ENCODE data around the gene CFAP58.

Gene CFAP58

DNA sequence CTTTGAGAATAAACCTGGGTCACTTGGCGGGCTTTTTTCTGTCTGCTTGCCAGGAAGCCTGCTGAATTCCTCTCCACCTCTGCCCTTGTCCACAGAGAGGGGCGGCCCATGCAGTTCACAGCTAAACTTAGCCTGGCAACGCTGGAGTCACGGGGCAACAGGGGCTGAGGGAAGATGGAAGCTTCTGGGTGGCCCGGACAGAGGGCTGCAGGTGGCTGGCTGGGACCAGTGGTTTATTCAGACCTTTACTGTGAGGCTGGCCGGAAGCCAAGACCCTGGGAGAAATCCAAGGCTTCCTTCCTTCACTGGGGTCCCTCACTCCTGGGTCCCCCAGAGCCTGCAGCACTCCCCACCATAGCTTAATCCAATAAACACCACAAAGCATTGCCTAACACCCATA, 32.4 kb upstream of the CFAP58 start:
- no peak for DNase-seq
- in situ Hi-C loops (cut with HindIII; ENCODE audit: low pct_ligation_motif_present, low pct_unique_long_range_greater_than_20kb, low sequenced_read_pairs): no loop called here

DNA sequence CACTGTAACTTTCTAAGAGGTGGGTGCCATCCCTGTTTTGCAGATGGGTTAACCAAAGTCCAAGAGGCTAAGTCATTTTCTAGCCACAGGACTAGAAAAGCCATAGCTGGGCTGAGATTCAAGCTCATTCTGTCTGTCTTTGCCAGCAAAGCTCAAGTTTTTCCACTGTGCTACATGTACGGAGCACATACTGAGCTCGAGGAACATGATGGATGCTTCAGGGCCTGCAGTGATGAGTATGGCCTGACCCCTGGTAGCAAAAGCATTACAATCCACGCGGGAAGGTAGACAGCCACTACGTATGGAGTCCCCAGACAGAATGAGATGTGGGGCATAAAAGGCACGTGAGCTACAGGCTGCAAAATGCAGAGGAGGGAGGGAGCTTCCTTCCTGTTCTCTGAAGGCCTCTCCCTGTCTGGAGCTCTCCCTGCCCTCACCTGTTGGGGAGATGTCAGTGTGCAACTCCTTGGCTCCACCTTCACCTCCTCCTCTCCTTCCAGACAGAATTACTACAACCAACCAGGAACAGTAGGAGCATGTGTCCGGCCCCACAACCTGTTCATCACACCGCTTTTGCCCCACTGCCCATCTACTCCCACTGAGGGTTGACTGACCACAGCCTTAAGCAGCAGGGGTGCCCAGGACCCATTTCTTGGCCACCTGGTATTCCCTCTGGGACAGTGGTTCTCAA, 31.8 kb upstream of the CFAP58 start:
- in situ Hi-C loops (cut with HindIII; ENCODE audit: low pct_ligation_motif_present, low pct_unique_long_range_greater_than_20kb, low sequenced_read_pairs): no loop called here
- DNase-seq: no peak

DNA sequence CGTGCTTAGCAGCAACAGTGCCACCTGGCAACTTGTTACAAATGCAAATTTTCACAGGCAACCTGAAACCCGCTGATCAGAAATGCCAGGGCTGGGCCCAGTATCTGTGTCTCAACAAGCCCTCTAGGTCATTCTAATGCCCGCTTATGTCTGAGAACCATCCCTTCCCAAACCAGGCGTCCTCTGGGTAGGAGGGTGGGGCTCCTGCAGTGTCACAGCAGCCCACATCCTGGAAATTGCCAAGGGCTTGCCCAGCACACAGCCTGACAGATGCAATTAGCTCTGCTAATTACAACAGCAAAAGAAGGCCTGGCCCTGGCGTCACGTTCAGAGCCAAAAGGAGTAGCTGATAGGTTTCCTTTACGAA, 31.2 kb upstream of the CFAP58 start:
- DNase-seq: no peak
- in situ Hi-C loops (cut with HindIII; ENCODE audit: low pct_ligation_motif_present, low pct_unique_long_range_greater_than_20kb, low sequenced_read_pairs): no loop called here

DNA sequence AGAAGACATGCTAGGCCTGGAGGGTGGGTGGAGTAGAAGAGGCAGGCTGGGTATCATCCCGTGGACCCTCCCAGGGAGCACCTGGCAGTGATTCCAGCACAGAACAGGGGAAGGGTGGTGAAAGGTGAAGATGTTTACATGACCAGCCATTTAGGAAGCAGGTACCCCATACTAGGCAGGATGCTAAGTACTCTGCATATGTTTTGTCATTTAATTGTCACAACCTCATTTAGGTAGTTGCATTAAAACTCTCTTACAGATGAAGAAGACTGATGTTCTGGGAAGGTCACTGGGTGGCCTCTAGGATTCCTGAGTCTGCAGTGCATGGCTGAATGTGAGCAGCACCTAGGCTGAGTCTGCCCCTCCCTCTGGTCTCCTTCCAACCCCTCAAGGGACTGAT, 30.5 kb upstream of the CFAP58 start:
- no peak for DNase-seq
- in situ Hi-C loops (cut with HindIII; ENCODE audit: low pct_ligation_motif_present, low pct_unique_long_range_greater_than_20kb, low sequenced_read_pairs): no loop called here

DNA sequence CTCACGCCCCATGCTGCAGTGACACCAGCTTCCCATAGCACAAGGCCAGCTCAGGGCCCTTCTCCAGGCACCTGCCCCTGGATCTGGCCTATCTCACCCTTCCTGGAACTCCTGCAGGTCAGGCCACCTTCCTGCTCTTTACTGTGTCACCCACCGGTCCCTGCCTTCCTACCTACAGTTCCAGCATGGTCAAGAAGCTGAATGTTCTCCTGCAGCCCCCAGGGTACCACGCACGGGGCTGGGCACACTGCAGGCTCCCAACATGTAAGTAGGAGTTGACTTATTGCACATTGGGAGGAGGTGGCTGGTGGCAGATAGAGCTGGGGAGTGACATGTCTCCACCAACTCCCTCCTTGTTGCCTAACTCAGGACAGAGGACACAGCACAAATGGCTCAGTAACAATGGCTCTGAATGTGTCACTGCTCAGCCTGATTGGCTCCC, 29.9 kb upstream of the CFAP58 start:
- in situ Hi-C loops (cut with HindIII; ENCODE audit: low pct_ligation_motif_present, low pct_unique_long_range_greater_than_20kb, low sequenced_read_pairs): no loop called here
- no peak for DNase-seq

DNA sequence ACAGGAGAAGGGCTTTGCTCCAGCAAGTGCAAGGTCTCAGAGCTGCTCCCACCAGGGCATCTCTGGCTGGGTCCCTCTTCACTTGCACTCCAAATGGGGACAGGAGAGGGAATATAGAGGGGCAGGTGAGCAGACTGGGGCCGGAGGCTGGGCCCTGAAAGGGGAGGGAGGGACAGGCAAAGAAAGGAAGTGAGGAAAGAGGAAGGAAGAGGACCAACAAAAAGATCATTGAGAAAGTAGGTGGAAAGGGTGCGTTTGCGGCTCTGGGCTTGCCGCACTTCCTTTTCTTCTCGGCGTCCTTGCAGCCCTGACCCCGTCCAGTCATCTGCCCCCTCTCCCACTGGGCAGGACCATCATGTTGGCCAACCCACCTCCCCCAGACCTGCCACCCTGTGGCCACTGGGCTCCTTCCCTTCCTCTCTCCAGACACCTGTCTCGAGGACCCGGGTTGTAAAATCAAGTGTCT, 29.4 kb upstream of the CFAP58 start:
- in situ Hi-C loops (cut with HindIII; ENCODE audit: low pct_ligation_motif_present, low pct_unique_long_range_greater_than_20kb, low sequenced_read_pairs): no loop called here
- no peak for DNase-seq

DNA sequence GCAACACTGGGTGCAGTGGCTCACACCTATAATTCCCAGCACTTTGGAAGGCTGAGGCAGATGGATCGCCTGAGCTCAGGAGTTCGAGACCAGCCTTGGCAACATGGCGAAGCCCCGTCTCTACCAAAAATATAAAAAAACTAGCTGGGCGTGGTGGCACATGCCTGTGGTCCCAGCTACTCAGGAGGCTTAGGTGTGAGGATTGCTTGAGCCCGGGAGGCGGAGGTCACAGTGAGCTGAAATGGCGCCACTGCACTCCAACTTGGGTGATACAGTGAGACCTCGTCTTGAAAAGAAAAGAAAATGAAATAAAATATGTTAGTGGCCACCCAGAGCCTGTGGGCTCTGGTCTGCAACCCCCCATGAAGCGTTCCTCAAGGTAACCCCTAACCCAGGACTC, 28.7 kb upstream of the CFAP58 start:
- DNase-seq: no peak
- in situ Hi-C loops (cut with HindIII; ENCODE audit: low pct_ligation_motif_present, low pct_unique_long_range_greater_than_20kb, low sequenced_read_pairs): no loop called here

DNA sequence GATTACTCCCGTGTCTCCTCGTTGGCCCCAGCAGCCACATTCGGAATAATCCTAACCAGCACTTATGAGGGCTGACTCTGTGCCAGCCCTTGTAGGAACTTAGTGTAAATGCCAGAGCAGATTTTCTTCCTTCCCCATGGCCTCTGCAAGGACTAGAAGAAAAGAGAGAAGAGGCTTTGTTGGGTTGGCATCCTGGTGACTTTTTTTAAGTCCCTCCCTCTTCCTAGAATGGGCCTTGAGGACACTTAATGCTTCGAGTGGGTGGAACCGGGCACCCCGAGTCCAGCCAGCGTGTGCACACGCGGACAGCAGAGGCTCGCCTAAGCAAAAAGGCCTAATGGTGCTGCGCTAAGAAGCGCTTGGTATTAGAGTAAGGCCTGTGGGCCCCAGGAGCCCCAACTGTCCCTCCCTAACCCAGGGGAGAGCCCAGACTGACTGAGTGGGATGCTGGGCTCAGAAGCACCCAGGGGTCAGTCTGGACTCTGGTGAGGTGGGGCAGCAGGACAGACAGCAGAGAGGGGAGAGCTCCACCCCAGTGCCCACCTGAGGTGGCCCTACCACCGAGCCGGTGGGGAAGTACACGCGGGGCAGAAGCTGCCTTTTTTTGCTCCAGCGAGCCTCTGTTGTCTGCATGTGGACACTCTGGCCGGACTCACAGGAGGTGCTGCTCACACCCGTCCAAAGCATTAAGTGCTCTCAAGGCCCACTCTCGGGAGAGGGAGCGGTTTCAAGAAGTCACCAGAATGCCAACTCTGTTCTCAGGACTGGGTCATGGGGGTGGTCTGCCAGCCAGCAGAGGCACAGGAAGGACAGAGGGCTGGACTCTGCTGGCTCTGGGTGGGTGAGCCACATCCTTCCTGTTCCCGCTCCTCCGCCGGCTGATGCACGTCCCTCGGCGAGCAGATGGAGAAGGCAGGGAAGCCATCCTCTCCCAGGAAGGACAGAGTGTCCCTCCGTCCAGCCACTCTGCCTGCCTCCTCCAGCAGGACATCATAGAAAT, 27.9 kb upstream of the CFAP58 start:
- in situ Hi-C loops (cut with HindIII; ENCODE audit: low pct_ligation_motif_present, low pct_unique_long_range_greater_than_20kb, low sequenced_read_pairs): no loop called here
- no peak for DNase-seq

DNA sequence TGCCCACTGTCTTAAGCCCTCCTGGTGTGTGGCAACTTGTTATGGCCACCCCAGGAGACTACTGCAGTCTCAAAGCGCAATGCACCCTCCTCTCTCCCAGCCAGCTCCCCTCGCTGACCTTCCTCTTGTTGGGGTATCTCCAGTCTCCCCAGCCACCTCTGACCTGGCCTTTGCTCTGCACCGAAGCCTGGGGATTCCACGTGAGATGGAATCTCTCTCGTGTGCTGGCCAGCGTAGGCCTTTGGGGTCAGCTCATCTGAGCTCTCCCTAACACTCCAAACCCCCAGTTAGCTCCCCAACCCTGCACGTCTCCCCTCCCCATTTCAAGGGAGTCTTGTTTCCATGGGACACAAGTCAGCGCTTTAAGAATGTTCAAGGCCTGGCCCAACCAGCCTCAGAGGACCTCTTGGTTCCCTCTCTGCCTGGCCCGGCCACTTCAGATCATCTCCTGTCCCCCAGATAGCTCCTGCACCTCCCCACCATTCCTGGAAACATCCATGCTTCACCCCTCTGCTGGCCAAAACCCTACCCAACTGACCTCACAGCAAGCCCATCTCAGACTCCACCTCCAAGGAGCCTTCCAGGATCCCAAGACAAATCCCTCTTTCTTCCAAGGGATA, 26.5 kb upstream of the CFAP58 start:
- in situ Hi-C loops (cut with HindIII; ENCODE audit: low pct_ligation_motif_present, low pct_unique_long_range_greater_than_20kb, low sequenced_read_pairs): no loop called here
- DNase-seq: no peak

DNA sequence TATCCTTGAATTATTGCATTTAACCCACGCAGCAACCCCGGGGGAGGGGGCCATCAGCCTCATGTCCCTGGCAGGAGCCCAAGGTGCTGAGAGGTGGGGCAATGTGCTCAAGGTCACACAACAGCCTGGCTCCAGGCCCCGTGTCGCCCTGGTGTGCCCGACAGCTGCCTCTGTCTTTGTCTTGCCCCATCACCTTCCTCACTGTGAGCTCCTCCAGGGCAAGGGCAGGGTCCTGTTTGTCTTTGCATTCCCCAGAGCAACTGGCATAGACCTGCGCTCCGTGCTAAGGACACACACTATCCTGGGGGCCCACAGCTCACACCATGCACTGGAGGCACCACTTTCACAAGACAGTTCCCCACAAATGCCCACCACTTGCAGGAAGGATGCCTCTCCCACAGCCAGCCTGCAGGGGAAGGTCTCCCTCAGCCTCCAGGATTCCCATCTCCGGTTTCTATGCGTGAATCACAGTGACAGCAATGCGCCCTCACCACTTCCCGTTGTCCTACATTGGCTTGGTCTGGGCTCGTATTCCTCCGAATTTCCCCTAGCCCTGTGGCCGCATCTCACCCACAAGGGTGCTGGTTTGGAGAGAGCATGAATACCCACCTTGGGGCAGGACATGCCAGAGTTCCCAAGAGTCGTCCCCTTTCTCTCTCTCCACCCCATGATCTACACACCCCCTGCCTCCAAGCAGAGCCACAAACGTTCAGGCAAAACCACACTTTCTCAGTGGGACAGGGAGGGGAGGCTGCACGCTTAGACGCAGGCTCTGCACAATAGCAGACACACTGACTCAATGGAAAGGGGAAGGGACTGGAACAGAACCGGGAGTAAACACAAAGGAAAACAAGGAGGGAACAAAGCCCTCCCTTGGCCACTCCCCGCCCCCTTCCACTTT, 25.6 kb upstream of the CFAP58 start:
- in situ Hi-C loops (cut with HindIII; ENCODE audit: low pct_ligation_motif_present, low pct_unique_long_range_greater_than_20kb, low sequenced_read_pairs): no loop called here
- no peak for DNase-seq

DNA sequence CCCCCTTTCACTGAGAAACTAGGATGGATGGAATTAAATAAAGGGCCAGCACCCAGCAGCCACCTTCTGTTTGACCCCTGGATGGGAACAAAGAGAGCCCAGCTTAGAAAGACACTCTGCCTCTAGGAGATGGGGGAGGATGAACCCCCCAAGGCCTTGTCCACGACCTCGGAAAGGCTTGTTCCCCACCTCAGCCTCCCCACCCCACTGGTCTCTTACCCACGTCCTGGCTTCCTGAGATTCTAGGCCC, 25.1 kb upstream of the CFAP58 start:
- no peak for DNase-seq
- in situ Hi-C loops (cut with HindIII; ENCODE audit: low pct_ligation_motif_present, low pct_unique_long_range_greater_than_20kb, low sequenced_read_pairs): no loop called here

DNA sequence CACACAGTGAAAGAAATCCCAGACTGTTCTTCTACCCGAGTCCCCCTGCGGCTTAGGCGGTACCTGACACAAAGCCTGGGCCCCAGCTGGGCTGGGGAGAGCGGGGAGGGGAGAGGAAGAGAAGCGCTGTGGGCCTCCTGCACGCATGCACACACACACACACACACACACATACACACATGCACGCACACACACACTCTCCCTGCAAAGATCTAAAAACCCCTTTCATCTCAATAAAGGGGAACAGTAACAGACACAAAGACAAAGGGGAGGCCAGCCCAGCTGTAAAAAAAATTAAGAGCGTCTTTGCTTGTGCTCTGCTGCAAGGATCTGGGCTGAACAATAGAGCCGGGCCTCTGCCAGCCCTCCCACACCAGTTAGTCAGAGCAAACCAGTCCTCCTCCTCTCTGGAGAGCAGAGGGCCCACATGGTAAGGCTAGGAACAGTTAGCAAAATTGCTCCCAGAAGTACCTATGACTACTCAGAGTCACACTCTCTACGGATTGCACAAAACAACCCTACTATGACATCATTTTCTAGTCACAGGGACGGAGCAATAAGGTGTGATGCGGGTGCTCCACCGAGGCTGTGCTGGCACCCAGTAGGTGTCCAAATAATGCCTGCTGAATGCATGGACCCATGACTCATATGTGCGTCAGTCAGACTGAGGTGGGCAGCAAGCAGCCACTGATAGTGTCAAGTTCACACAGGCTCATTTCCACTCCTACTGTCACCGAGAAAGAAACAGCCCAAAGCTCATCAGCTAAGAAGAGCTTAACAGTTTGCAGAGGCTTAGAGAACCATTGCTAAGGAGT, 24.5 kb upstream of the CFAP58 start:
- DNase-seq: peak; percentile 69
- in situ Hi-C loops (cut with HindIII; ENCODE audit: low pct_ligation_motif_present, low pct_unique_long_range_greater_than_20kb, low sequenced_read_pairs): no loop called here

DNA sequence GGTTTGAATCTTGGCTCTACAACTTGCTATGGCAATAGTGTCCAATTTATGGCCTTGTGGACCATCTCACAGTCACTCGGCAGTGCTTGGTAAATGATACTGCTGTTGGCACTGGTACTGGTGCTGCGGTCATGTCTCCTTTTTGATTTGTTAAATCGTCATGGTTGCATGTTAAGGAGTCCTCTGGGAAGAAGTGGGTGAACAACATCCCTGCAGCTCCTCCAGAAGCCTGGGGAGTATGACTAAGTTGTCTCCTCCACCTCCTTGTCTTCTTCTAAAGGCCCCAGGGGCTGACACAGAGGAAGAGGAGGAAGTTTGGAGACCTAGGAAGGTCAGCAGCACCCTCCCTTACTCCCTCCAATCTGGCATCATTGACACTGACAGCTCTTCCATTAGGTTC, 23.9 kb upstream of the CFAP58 start:
- in situ Hi-C loops (cut with HindIII; ENCODE audit: low pct_ligation_motif_present, low pct_unique_long_range_greater_than_20kb, low sequenced_read_pairs): no loop called here
- DNase-seq: peak; percentile 54

DNA sequence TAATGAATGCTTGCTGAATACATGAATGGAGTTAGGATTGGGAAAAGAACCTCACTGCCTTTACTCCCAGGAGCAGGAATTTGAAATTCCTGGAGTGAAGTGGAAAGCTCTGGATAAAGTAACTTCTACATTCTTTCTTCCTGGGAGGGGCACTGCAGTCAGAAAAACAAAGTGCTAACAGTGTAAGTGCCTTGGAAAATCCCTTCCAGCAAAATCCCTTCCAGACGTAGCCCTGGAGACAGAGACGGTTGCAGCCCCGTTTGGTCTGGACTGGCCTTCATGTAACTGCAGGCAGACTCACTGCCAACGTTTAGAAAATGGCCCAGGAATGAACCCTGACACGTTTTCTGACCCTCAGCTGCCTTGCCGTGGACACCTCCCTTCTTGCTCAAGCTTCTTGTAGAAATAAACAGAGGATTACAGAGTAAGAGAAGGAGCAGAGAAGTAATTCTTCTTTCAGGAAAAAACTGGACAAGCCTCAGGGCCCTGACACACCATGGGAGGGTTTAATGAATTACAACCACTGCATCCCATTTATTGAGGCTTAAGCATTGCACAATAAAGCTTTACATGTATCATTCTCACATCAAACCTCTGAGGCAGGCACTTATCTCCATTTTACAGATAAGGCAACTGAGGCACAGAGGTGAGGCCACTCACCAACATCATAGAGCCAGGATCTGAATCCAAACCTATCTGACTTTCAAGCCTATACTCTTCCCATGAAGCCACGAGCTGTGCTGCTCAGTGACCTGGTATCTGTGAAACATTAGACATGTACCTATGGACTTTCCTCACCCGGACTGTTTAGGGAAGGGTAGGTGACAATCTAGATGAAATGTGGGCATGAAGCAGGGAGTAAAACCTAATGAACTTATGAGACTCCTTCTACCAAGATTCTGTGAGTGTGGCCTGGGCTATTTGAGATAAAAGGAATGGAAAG, 23.2 kb upstream of the CFAP58 start:
- peak; percentile 43 for DNase-seq
- in situ Hi-C loops (cut with HindIII; ENCODE audit: low pct_ligation_motif_present, low pct_unique_long_range_greater_than_20kb, low sequenced_read_pairs): no loop called here

DNA sequence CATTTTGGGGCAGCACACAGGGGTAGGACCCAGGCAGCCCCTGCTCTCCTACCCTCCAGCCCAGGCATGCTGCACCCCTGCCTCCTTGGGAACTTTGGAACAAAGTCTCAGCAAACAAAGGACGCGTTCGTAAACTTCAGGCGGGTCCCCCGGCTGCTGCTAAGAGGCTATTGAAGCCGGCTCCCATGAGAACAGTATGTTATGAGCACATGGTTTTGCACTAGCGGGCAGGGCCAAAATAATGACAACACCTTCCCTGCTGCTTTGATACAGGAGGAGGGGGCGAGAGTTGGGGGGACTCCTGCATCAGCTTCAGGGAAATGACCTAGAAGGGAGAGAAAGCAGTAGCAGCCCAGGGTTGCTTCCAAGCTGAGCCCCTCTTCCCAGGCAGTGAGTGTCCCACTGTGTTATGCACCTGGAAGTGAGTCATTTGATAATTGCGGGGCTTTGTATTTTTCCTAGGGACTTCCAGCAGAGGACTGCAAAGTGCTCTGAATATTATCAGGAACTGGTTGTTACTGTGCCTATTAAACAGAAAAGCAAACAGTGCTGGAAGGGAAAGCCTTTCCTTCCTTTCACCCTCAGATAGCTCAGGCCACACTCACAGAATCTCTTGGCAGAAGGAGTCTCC, 22.3 kb upstream of the CFAP58 start:
- DNase-seq: peak; percentile 49
- in situ Hi-C loops (cut with HindIII; ENCODE audit: low pct_ligation_motif_present, low pct_unique_long_range_greater_than_20kb, low sequenced_read_pairs): no loop called here

DNA sequence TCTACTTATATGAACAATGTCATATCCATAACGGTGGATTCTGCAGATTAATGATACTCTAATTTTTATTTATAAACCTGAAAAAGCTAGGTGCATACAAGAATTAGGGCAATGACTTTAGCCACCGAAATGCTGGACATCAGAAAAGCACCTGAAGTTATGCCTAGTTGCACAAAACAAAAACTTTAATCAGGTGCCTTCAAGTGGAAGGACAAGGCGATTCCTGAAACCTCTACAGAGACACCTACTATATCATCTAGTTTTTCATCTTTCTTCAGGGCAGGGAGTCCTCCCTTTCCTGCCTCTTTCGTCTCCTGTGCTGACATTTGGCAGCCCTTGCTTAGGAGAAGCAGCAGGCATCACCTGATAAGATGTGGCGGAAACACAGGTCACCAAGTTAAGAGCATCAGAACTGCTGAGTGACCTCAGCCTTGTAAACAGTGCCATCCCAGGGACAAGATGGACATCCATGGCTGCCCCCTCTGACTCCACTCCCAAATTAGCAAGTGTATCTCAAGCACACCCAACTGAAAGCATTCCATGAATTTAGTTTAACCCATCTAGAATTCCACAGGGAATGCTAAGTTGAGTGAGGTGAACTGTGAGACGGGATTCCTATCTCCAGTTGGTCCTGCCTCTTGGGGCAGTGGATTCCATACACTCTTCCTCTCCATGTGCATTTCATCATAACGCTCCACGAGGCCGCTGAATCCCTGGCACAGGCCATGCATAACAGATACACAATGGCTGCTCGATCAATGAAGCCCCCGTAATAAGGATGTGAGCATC, 21.2 kb upstream of the CFAP58 start:
- in situ Hi-C loops (cut with HindIII; ENCODE audit: low pct_ligation_motif_present, low pct_unique_long_range_greater_than_20kb, low sequenced_read_pairs): no loop called here
- no peak for DNase-seq

Data from ACHN (cell line).